ENCODE data around the gene SEMA4D. TPM values are rescaled to one million over a fixed set of nuclear protein-coding genes. Genes with fewer than 3 reads are reported as not detected.

SEMA4D gene
- total RNA-seq, 1 donor = 0.72 TPM

DNA sequence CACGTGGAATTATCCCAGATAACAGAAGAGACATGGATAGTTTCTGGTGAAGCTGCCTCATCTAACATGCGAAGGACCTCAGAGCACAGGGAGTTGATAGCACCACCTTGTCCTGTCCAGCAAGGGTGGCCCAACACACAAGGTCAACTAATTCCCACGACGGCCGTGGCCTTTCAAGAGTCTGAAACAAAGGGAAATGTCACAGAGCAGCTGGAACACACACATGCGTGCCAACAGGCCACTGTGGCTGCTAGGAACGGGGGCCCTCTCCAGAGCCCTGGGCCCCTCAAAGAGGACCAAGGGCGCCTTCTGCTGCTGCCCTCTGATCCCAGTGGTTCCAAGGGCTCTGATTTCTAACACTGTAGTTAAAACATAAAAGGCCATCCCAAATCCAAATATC is 128.9 kb downstream of the SEMA4D start:
- Histone ChIP-seq H3K4me3 (ENCODE audit: insufficient read depth, low read length) (no peak overlapping the region), H3K36me3 (ENCODE audit: insufficient read depth, low read length) (no peaks in the 10 kb centered on the region), H2AFZ (ENCODE audit: low read length) (no peak overlapping the region), H3K4me2 (ENCODE audit: insufficient read depth, low read length) (no peak overlapping the region), H4K20me1 (ENCODE audit: insufficient read depth, low read length) (no peaks in the 10 kb centered on the region), H3K4me1 (ENCODE audit: insufficient read depth, low read length) (no peaks in the 10 kb centered on the region), H3K79me2 (ENCODE audit: insufficient read depth, low read length) (no peaks in the 10 kb centered on the region), H3K27me3 (ENCODE audit: insufficient read depth, low read length) (no peaks in the 10 kb centered on the region), H3K27ac (ENCODE audit: low read depth, low read length) (no peak overlapping the region), H3K9me3 (ENCODE audit: low read depth, low read length) (no peaks in the 10 kb centered on the region)
- DNase-seq (ENCODE audit: insufficient read length, low spot score, missing footprints) = peak; percentile 11
- TF ChIP-seq, protein P1, sequence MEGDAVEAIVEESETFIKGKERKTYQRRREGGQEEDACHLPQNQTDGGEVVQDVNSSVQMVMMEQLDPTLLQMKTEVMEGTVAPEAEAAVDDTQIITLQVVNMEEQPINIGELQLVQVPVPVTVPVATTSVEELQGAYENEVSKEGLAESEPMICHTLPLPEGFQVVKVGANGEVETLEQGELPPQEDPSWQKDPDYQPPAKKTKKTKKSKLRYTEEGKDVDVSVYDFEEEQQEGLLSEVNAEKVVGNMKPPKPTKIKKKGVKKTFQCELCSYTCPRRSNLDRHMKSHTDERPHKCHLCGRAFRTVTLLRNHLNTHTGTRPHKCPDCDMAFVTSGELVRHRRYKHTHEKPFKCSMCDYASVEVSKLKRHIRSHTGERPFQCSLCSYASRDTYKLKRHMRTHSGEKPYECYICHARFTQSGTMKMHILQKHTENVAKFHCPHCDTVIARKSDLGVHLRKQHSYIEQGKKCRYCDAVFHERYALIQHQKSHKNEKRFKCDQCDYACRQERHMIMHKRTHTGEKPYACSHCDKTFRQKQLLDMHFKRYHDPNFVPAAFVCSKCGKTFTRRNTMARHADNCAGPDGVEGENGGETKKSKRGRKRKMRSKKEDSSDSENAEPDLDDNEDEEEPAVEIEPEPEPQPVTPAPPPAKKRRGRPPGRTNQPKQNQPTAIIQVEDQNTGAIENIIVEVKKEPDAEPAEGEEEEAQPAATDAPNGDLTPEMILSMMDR (IDR thresholded peaks at IDR 0.05; ENCODE audit: extremely low read depth, low read depth, low read length) = no peak

DNA sequence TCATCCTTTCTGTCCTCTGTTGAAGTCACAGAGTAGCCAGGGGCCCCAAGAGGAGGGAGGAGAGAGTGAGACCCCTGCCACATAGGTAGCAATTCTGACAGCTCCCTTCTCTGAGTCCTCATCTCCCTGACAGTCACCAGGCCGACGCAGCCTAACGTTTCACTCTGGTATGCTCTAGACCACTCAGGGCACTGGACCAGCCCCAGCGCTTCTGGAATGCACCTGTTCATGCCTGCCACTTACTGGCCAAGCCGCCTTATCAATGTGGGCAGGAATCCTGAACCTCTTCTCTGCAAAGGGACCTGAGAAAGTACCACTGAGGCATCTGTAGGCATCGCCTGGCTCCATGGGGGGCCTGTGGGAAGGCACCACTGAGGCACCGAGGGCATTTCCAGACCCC is 129.4 kb downstream of the SEMA4D start:
- DNase-seq (ENCODE audit: insufficient read length, low spot score, missing footprints) = peak; percentile 30
- H3K36me3 ChIP-seq (ENCODE audit: insufficient read depth, low read length) = no peaks in the 10 kb centered on the region
- no peak overlapping the region for H2AFZ ChIP-seq (ENCODE audit: low read length)
- no peak overlapping the region for H3K4me2 ChIP-seq (ENCODE audit: insufficient read depth, low read length)
- no peaks in the 10 kb centered on the region for H3K9me3 ChIP-seq (ENCODE audit: low read depth, low read length)
- no peaks in the 10 kb centered on the region for H3K4me1 ChIP-seq (ENCODE audit: insufficient read depth, low read length)
- no peak overlapping the region for H3K27ac ChIP-seq (ENCODE audit: low read depth, low read length)
- no peaks in the 10 kb centered on the region for H4K20me1 ChIP-seq (ENCODE audit: insufficient read depth, low read length)
- no peak overlapping the region for H3K4me3 ChIP-seq (ENCODE audit: insufficient read depth, low read length)
- no peaks in the 10 kb centered on the region for H3K79me2 ChIP-seq (ENCODE audit: insufficient read depth, low read length)
- H3K27me3 ChIP-seq (ENCODE audit: insufficient read depth, low read length) = no peaks in the 10 kb centered on the region
- TF ChIP-seq, protein P1 (IDR thresholded peaks at IDR 0.05; ENCODE audit: extremely low read depth, low read depth, low read length) = no peak

DNA sequence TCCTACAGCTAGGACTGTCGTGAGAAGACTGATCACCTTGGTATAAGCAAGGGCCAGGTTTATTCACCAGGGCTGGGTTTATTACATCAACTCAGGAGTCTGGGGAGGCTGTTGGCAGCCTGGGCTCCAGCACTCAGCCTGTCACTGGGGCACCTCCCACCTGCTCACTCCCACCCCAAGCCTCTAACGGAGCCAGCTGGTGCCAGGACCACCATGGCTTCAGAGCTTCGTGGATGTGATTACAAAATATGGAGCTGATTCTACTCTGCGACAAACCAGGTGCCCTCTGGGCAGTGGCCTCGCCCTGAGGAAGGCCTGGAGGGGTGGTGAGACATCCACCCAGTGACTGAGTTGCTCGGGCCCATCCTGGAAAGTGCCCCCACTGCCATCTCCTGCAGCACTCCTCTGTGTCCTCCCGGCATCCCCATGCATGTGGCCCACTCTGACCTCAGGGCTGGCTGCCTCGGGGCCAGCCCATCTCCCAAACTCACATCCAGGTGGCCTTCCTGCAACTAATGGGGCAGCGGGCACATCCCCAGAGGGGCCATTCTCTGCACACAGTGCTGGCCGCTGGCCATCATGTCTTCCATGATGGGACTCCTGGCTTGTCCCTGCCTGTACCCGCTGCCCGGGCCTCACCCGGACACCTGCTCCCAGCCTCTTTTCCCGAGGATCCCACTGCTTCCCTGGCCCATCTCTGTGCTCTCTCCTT is 130.0 kb downstream of the SEMA4D start:
- Histone ChIP-seq H3K79me2 (ENCODE audit: insufficient read depth, low read length) (no peaks in the 10 kb centered on the region), H3K4me1 (ENCODE audit: insufficient read depth, low read length) (no peaks in the 10 kb centered on the region), H3K4me3 (ENCODE audit: insufficient read depth, low read length) (no peak overlapping the region), H2AFZ (ENCODE audit: low read length) (no peak overlapping the region), H4K20me1 (ENCODE audit: insufficient read depth, low read length) (no peaks in the 10 kb centered on the region), H3K9me3 (ENCODE audit: low read depth, low read length) (no peaks in the 10 kb centered on the region), H3K4me2 (ENCODE audit: insufficient read depth, low read length) (no peak overlapping the region), H3K27ac (ENCODE audit: low read depth, low read length) (no peak overlapping the region), H3K27me3 (ENCODE audit: insufficient read depth, low read length) (no peaks in the 10 kb centered on the region), H3K36me3 (ENCODE audit: insufficient read depth, low read length) (no peaks in the 10 kb centered on the region)
- peak; percentile 44 for DNase-seq (ENCODE audit: insufficient read length, low spot score, missing footprints)
- TF ChIP-seq, protein P1 (IDR thresholded peaks at IDR 0.05; ENCODE audit: extremely low read depth, low read depth, low read length) = no peak

DNA sequence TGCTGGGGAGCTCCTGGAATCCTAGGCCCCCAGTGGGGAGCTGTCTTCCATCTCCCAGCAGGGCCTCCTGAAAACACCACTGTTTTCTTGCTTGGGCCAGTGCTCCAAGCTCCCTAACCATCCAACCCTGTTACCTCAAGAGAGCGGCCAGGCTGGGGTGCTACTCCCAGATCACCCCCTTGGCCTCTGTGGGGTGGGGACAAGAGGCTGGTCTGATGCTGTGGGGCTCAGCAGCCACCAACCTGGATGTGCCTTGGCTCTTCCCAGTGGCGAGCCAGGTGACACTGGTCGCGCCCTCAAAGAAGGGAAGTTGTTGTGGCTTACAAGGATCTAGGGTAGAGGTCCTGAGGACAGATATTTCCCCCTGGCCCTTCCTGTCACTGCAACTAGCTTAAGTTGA is 130.6 kb downstream of the SEMA4D start:
- DNase-seq (ENCODE audit: insufficient read length, low spot score, missing footprints) = peak; percentile 37
- no peaks in the 10 kb centered on the region for H3K27me3 ChIP-seq (ENCODE audit: insufficient read depth, low read length)
- H3K79me2 ChIP-seq (ENCODE audit: insufficient read depth, low read length) = no peaks in the 10 kb centered on the region
- no peaks in the 10 kb centered on the region for H3K36me3 ChIP-seq (ENCODE audit: insufficient read depth, low read length)
- no peak overlapping the region for H3K4me3 ChIP-seq (ENCODE audit: insufficient read depth, low read length)
- TF ChIP-seq, protein P1 (IDR thresholded peaks at IDR 0.05; ENCODE audit: extremely low read depth, low read depth, low read length) = no peak
- H3K4me1 ChIP-seq (ENCODE audit: insufficient read depth, low read length) = no peaks in the 10 kb centered on the region
- H3K4me2 ChIP-seq (ENCODE audit: insufficient read depth, low read length) = no peak overlapping the region
- H3K9me3 ChIP-seq (ENCODE audit: low read depth, low read length) = no peaks in the 10 kb centered on the region
- no peak overlapping the region for H2AFZ ChIP-seq (ENCODE audit: low read length)
- no peak overlapping the region for H3K27ac ChIP-seq (ENCODE audit: low read depth, low read length)
- no peaks in the 10 kb centered on the region for H4K20me1 ChIP-seq (ENCODE audit: insufficient read depth, low read length)

Data from osteoblast (primary cell).